ENCODE results near the gene NMT2. TPM values are rescaled to one million over a fixed set of nuclear protein-coding genes. Genes with fewer than 3 reads are reported as not detected.

Gene NMT2
- total and polyA plus RNA-seq, 4 donors, result 9.6 to 19.1 (median 17.0) TPM

DNA sequence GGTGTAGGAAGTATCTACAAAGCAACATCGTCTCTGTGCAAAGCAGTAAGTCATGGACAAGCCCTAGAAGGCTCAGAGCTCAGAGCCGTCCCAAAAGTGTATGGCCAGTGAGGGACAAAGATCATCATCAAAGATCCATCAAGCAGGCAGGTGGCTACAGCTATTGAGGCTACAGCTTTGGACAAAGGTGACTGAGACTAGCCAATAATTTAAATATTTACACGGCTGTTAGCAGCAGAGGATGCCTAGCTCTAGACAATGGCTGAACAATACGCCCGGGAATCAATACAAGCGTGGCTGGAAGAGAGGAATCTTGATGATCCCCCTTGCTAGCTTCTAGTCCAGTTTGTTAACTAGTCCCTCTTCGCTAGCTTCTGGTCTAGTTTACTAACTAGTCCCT lies 17.9 kb downstream of the NMT2 start:
- 75% methylated on average over 7 of the region's 7 CpGs for WGBS
- Histone ChIP-seq H3K27ac (ENCODE audit: low read depth in 1 of 2, low read length in 2 of 2) (no peak overlapping the region), H3K9ac (ENCODE audit: low read depth in 1 of 2, low read length in 2 of 2) (no peak overlapping the region), H3K36me3 (ENCODE audit: control insufficient read depth in 4 of 4, insufficient read depth in 3 of 4, low read depth in 1 of 4, low read length in 3 of 4) (no peaks in the 10 kb centered on the region), H3K9me3 (ENCODE audit: control insufficient read depth in 4 of 4, low read length in 3 of 4) (no peaks in the 10 kb centered on the region), H3K4me3 (ENCODE audit: low read depth in 1 of 3, low read length in 3 of 3) (no peak overlapping the region), H3K27me3 (ENCODE audit: control insufficient read depth in 4 of 4, insufficient read depth in 4 of 4, low read length in 3 of 4) (no peaks in the 10 kb centered on the region), H3K4me1 (ENCODE audit: control insufficient read depth in 4 of 4, insufficient read depth in 4 of 4, low read length in 3 of 4) (peaks cover 3 to 11% (median 7%) of the 10 kb centered on the region in 4 donors)
- TF ChIP-seq YY1 (IDR thresholded peaks at IDR 0.05) (peak; percentile 15), HNF4A (conservative IDR thresholded peaks at IDR 0.05) (peak in 1 of 2 donors; percentile 33)
- TF ChIP-seq, protein P1, sequence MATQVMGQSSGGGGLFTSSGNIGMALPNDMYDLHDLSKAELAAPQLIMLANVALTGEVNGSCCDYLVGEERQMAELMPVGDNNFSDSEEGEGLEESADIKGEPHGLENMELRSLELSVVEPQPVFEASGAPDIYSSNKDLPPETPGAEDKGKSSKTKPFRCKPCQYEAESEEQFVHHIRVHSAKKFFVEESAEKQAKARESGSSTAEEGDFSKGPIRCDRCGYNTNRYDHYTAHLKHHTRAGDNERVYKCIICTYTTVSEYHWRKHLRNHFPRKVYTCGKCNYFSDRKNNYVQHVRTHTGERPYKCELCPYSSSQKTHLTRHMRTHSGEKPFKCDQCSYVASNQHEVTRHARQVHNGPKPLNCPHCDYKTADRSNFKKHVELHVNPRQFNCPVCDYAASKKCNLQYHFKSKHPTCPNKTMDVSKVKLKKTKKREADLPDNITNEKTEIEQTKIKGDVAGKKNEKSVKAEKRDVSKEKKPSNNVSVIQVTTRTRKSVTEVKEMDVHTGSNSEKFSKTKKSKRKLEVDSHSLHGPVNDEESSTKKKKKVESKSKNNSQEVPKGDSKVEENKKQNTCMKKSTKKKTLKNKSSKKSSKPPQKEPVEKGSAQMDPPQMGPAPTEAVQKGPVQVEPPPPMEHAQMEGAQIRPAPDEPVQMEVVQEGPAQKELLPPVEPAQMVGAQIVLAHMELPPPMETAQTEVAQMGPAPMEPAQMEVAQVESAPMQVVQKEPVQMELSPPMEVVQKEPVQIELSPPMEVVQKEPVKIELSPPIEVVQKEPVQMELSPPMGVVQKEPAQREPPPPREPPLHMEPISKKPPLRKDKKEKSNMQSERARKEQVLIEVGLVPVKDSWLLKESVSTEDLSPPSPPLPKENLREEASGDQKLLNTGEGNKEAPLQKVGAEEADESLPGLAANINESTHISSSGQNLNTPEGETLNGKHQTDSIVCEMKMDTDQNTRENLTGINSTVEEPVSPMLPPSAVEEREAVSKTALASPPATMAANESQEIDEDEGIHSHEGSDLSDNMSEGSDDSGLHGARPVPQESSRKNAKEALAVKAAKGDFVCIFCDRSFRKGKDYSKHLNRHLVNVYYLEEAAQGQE (IDR thresholded peaks at IDR 0.05), result no peak
- DNase-seq (ENCODE audit: low spot score), result no peak

DNA sequence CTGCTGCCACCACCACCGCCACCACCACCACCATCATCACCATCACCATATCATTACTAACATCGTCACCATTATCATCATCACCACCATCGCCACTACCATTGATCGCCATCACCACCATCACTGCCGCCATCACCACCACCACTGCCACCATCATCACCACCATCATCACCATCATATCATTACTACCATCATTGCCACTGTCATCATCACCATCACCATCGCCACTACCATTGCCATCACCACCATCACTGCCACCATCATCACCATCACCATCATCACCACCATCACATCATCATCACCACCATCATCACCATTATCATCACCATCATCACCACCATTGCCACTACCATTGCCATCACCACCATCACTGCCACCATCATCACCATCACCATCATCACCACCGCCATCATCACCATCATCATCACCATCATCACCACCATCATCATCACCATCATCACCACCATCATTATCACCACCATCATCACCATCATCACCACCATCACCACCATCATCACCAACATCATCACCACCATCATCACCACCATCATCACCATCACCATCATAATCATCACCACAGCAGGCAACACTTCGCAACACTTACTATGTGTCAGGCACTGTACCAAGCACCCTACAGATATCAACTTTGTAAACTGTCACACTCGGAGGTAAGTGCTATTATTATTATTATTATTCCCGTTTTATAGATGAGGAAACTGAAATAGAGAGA lies 19.3 kb downstream of the NMT2 start:
- DNase-seq (ENCODE audit: low spot score), result no peak
- H3K27me3 ChIP-seq (ENCODE audit: control insufficient read depth in 4 of 4, insufficient read depth in 4 of 4, low read length in 3 of 4), result no peaks in the 10 kb centered on the region
- no peak overlapping the region for H3K27ac ChIP-seq (ENCODE audit: low read depth in 1 of 2, low read length in 2 of 2)
- TF ChIP-seq, protein P2, sequence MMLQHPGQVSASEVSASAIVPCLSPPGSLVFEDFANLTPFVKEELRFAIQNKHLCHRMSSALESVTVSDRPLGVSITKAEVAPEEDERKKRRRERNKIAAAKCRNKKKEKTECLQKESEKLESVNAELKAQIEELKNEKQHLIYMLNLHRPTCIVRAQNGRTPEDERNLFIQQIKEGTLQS (IDR thresholded peaks at IDR 0.05), result no peak
- TF ChIP-seq, protein P1 (IDR thresholded peaks at IDR 0.05), result no peak
- no peak for TF ChIP-seq NR2F2 (IDR thresholded peaks at IDR 0.05)
- no peak for TF ChIP-seq SP1 (IDR thresholded peaks at IDR 0.05)
- no peak for TF ChIP-seq FOXA1 (IDR thresholded peaks at IDR 0.05)
- no peak for TF ChIP-seq HNF4G (IDR thresholded peaks at IDR 0.05)
- TF ChIP-seq FOXA2 (IDR thresholded peaks at IDR 0.05), result no peak
- TF ChIP-seq, protein P3, sequence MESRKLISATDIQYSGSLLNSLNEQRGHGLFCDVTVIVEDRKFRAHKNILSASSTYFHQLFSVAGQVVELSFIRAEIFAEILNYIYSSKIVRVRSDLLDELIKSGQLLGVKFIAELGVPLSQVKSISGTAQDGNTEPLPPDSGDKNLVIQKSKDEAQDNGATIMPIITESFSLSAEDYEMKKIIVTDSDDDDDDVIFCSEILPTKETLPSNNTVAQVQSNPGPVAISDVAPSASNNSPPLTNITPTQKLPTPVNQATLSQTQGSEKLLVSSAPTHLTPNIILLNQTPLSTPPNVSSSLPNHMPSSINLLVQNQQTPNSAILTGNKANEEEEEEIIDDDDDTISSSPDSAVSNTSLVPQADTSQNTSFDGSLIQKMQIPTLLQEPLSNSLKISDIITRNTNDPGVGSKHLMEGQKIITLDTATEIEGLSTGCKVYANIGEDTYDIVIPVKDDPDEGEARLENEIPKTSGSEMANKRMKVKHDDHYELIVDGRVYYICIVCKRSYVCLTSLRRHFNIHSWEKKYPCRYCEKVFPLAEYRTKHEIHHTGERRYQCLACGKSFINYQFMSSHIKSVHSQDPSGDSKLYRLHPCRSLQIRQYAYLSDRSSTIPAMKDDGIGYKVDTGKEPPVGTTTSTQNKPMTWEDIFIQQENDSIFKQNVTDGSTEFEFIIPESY (IDR thresholded peaks at IDR 0.05), result no peak
- TF ChIP-seq YY1 (IDR thresholded peaks at IDR 0.05), result no peak
- TF ChIP-seq, protein P4, sequence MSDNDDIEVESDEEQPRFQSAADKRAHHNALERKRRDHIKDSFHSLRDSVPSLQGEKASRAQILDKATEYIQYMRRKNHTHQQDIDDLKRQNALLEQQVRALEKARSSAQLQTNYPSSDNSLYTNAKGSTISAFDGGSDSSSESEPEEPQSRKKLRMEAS (IDR thresholded peaks at IDR 0.05), result no peak
- TF ChIP-seq HNF4A (conservative IDR thresholded peaks at IDR 0.05), result no peak
- TF ChIP-seq EGR1 (IDR thresholded peaks at IDR 0.05; ENCODE audit: low read depth in 2 of 2), result no peak
- TF ChIP-seq GABPA (IDR thresholded peaks at IDR 0.05 in 1 of 2, conservative IDR thresholded peaks at IDR 0.05 in 1 of 2), result no peak
- no peak for TF ChIP-seq JUND (IDR thresholded peaks at IDR 0.05)
- TF ChIP-seq RXRA (IDR thresholded peaks at IDR 0.05), result no peak
- no peak for TF ChIP-seq RAD21 (IDR thresholded peaks at IDR 0.05)
- TF ChIP-seq, protein P5, sequence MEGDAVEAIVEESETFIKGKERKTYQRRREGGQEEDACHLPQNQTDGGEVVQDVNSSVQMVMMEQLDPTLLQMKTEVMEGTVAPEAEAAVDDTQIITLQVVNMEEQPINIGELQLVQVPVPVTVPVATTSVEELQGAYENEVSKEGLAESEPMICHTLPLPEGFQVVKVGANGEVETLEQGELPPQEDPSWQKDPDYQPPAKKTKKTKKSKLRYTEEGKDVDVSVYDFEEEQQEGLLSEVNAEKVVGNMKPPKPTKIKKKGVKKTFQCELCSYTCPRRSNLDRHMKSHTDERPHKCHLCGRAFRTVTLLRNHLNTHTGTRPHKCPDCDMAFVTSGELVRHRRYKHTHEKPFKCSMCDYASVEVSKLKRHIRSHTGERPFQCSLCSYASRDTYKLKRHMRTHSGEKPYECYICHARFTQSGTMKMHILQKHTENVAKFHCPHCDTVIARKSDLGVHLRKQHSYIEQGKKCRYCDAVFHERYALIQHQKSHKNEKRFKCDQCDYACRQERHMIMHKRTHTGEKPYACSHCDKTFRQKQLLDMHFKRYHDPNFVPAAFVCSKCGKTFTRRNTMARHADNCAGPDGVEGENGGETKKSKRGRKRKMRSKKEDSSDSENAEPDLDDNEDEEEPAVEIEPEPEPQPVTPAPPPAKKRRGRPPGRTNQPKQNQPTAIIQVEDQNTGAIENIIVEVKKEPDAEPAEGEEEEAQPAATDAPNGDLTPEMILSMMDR (IDR thresholded peaks at IDR 0.05; ENCODE audit: low read depth, low read length, missing input control), result no peak
- H3K4me3 ChIP-seq (ENCODE audit: low read depth in 1 of 3, low read length in 3 of 3), result no peak overlapping the region
- peaks cover 3 to 11% (median 7%) of the 10 kb centered on the region in 4 donors for H3K4me1 ChIP-seq (ENCODE audit: control insufficient read depth in 4 of 4, insufficient read depth in 4 of 4, low read length in 3 of 4)
- no peaks in the 10 kb centered on the region for H3K36me3 ChIP-seq (ENCODE audit: control insufficient read depth in 4 of 4, insufficient read depth in 3 of 4, low read depth in 1 of 4, low read length in 3 of 4)
- 92% methylated on average over 10 of the region's 10 CpGs for WGBS
- H3K9me3 ChIP-seq (ENCODE audit: control insufficient read depth in 4 of 4, low read length in 3 of 4), result no peaks in the 10 kb centered on the region
- no peak overlapping the region for H3K9ac ChIP-seq (ENCODE audit: low read depth in 1 of 2, low read length in 2 of 2)
